Mesodermal cell (in vitro differentiated cells): ENCODE measurements around the gene TRAPPC11.

Source experiments
- H3K27ac ChIP-seq: 2 replicates; pipeline ENCODE4 v1.7.0; 2013; ENCODE audit warnings: mild to moderate bottlenecking, low read depth, low read length, moderate library complexity; ENCODE audit not compliant: severe bottlenecking
- H3K36me3 ChIP-seq: 2 replicates; pipeline ENCODE4 v1.7.1; 2013; ENCODE audit warnings: mild to moderate bottlenecking, low read length, moderate library complexity; ENCODE audit not compliant: control insufficient read depth, insufficient read depth
- H3K4me1 ChIP-seq: one replicate; pipeline ENCODE4 v1.7.1; 2013; ENCODE audit warnings: mild to moderate bottlenecking, low read length; ENCODE audit not compliant: insufficient read depth, control insufficient read depth, poor library complexity, severe bottlenecking
- H3K4me3 ChIP-seq: 2 replicates; pipeline ENCODE4 v1.7.0; 2013; ENCODE audit warnings: low read length, control low read depth, mild to moderate bottlenecking; ENCODE audit not compliant: insufficient read depth, poor library complexity, severe bottlenecking; ENCODE audit errors: extremely low read depth
- H3K9me3 ChIP-seq: 2 replicates; pipeline ENCODE4 v1.7.1; 2013; ENCODE audit warnings: mild to moderate bottlenecking, low read length, moderate library complexity; ENCODE audit not compliant: control insufficient read depth
- WGBS, 2 experiments: methylation state at CpG; one replicate each; pipeline ENCODE4 v1.1.5; 2013; ENCODE audit warnings: missing lambda C conversion rate in 2 of 2; ENCODE audit not compliant: insufficient coverage in 2 of 2; 5-methylcytosine and 5-hydroxymethylcytosine counted together

The TRAPPC11 gene

DNA sequence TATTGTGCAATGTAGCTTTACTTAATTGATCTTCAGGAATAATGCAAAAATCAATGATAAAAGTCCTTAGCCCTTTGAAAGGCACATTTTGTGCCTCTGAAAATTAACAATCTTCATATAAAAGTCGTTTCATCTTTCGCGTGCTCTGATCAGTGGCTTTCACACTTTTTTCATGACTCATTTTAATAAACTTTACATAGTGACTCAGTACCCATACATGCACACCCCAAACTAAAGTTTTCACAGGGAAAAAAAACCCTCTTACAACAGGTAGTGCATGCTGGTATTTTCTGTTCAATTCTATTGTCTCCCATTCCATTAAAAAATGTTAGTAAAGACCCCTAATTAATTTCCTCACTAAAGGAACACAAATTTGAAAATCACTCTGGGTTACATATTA is 21.6 kb upstream of the TRAPPC11 start:
- WGBS, 2 experiments = 70 to 80% methylated on average over 3 of the region's 3 CpGs
- no peaks in the 10 kb centered on the region for H3K9me3 ChIP-seq
- no peak overlapping the region for H3K4me3 ChIP-seq
- peaks cover 2% of the 10 kb centered on the region for H3K36me3 ChIP-seq
- no peak overlapping the region for H3K27ac ChIP-seq
- no peaks in the 10 kb centered on the region for H3K4me1 ChIP-seq

DNA sequence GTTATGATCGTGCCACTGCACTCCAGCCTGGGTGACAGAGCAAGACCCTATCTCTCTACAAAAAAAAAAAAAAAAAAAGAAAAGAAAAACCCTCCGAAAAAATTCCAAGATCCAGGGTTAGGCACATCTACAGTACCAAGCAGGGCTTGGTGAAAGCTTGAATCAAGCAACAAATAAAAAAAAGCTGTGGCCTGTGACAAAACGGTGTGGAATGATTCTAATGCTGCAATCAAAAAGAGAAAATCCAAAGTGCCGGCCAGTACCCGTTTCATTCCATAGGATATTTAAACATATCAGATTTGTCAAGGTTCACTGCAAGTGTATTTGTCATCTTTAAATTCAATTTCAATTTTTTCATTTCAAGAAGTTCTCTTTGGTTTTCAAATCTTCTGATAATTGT is 20.7 kb upstream of the TRAPPC11 start:
- Histone ChIP-seq H3K9me3 (no peaks in the 10 kb centered on the region), H3K4me1 (no peaks in the 10 kb centered on the region), H3K4me3 (no peak overlapping the region), H3K36me3 (peaks cover 8% of the 10 kb centered on the region), H3K27ac (no peak overlapping the region)
- 100% methylated on average over 2 of the region's 5 CpGs; no CpG with 5 or more reads in 1 of the 2 experiments for WGBS, 2 experiments

DNA sequence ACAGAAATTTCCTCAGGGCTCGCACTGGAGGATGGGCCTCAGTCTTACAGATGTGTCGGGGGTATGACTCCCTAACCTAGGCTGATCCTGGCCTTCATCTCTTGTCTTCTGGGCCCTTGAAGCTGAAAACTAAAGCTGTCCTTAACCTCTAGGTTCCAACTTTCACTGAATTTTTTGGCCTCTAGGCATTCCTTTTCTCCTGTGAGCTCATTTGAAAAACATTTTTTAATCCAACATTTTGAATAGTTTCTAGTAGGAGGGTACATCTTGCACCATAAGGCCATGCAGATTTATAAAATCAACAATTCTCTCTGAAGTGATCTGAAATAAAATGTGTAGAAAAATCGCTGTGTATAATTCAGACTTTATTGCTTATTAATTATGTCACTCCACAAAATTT is 19.8 kb upstream of the TRAPPC11 start:
- Histone ChIP-seq H3K27ac (no peak overlapping the region), H3K36me3 (peaks cover 14% of the 10 kb centered on the region), H3K4me1 (no peaks in the 10 kb centered on the region), H3K9me3 (no peaks in the 10 kb centered on the region), H3K4me3 (no peak overlapping the region)
- WGBS, 2 experiments = 93 to 100% methylated on average over 2 of the region's 3 CpGs

DNA sequence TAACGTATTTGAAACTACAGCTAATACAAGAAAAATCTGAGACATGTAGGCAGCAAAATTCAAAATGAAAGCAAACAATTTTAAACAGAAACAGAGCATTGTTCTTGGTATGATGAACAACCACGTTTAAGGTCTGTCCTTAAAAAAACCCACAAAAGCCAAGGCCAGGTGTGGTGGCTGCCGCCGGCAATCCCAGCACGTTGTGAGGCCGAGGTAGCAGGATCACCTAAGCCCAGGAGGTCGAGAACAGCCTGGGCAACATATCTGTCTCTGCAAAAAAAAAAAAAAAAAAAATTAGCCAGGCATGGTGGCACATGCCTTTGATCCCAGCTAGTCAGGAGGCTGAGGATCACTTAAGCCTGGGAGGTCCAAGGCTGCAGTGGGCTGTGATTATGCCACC is 13.8 kb upstream of the TRAPPC11 start:
- WGBS, 2 experiments = 98 to 100% methylated on average over 1 to 6 of the region's 7 CpGs
- Histone ChIP-seq H3K27ac (no peak overlapping the region), H3K36me3 (peaks cover 48% of the 10 kb centered on the region), H3K4me3 (no peak overlapping the region), H3K4me1 (no peaks in the 10 kb centered on the region), H3K9me3 (no peaks in the 10 kb centered on the region)

DNA sequence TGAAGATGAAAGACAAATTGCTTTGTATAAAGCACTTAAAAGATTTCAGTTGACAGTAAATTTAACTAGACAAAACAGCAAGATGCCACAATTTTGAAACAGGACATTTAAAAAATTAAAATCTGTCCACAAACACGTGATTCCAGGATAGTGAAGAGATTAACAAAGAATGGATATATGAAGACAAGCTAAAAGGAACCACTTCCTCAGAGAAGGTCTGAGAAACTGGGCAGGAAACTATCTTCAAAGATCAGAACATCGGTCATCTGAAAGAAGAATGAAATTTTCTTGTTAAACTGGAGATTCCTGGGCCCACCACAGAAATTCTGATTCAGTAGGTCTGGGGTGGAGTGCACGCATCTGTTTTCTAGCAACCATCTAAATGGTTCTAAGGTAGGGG is 1.5 kb upstream of the TRAPPC11 start:
- Histone ChIP-seq H3K36me3 (peaks cover 33% of the 10 kb centered on the region), H3K9me3 (no peaks in the 10 kb centered on the region), H3K27ac (no peak overlapping the region), H3K4me1 (no peaks in the 10 kb centered on the region), H3K4me3 (peak overlapping the region; percentile 67)
- WGBS, 2 experiments = 93 to 95% methylated on average over 3 of the region's 3 CpGs

DNA sequence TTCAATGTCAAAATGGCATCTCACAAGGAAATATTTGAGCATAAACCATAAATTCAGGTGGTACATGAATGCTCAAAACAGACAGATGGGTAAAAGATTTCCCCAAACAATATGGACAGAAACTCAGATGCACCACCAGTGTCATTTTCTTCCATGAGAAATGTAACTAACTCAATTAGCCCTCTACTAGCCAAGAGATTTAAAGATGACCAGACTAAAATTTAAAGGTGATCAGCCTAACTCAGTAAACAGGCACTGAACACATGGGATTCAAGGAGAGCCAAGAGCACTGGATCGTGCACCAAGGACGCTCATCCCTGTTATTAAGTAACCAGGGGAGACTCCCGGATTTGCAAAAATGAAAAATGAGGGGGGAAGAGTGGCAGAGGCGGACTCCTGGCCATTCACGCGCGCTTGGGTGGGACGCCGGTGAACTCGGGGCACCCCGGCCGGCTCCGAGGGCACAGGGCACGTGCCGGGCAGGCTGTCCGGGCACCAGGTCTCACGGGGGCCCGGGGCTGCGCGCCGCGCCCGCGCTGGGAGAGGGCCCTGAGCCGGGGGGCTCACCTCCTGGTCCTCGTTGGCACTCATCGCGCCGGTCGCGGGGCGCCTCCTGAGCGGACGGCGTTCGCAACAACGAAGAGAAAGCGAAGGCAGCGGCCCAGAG is 598 bp upstream of the TRAPPC11 start:
- peak overlapping the region; percentile 67 for H3K4me3 ChIP-seq
- H3K36me3 ChIP-seq = peaks cover 26% of the 10 kb centered on the region
- 0 to 1% methylated on average over 16 of the region's 39 CpGs for WGBS, 2 experiments
- peak overlapping the region; percentile 86 for H3K27ac ChIP-seq
- no peaks in the 10 kb centered on the region for H3K9me3 ChIP-seq
- no peaks in the 10 kb centered on the region for H3K4me1 ChIP-seq

DNA sequence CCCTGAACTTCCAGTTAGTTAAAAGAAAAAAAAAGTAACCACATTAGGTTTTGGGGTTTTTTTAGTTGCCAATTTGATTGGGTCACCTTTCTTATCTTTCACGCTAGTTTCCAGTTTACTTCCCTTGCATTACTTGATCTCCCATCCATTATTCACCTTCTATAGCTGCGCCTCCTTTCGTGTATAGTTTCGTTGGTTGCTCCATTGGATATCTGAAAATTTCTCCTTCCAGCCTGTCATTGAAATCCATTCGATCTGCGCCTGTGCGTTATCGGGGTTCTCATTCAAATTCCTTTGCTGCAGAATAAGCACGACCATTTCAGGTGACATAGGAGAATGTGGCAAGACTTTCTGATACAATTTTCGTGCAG is 764 bp downstream of the TRAPPC11 start:
- Histone ChIP-seq H3K36me3 (peaks cover 22% of the 10 kb centered on the region), H3K4me3 (peak overlapping the region; percentile 67), H3K4me1 (no peaks in the 10 kb centered on the region), H3K9me3 (no peaks in the 10 kb centered on the region), H3K27ac (peak overlapping the region; percentile 86)
- WGBS, 2 experiments = 24 to 25% methylated on average over 8 to 10 of the region's 10 CpGs

DNA sequence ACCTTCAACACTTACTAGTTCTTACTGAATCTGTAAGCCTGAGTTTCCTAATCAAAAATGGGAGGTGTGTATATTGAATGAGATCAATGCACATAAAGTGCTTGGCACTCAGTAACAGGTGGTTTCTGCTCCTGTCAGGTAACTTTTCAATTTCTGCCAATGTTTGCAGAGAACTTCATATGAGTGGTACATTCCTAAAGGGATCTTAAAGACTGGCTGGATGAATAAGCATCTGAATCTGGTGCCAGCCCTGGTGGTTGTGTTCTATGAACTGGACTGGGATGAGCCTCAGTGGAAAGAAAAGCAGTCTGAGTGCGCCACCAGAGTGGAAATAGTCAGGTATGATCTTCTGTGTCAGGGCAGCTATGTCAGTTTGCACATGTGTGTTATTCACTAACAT is 7.0 kb downstream of the TRAPPC11 start:
- Histone ChIP-seq H3K27ac (no peak overlapping the region), H3K4me1 (no peaks in the 10 kb centered on the region), H3K9me3 (no peaks in the 10 kb centered on the region), H3K4me3 (no peak overlapping the region), H3K36me3 (peaks cover 54% of the 10 kb centered on the region)
- 100% methylated on average over 1 of the region's 1 CpG for WGBS, 2 experiments

DNA sequence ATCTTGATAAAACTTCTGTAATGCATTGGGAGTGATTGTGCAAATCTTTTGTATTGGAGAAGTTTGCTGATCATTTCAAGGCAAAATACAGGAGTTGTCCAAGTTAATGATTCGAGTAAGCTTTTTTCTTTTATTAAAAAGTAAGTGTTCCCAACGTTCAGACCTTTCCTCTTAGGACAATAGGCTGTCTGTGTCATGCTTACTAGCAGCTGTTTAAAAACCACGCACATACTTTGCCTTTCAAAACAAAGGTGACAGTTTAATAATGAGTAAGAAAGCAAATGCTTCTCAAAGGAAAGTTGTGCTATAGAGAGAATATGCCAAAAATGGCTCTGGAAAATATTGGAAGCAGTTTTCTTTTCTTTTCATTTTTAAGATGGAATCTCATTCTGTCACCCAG is 11.2 kb downstream of the TRAPPC11 start:
- Histone ChIP-seq H3K9me3 (no peaks in the 10 kb centered on the region), H3K36me3 (peaks cover 45% of the 10 kb centered on the region), H3K27ac (no peak overlapping the region), H3K4me3 (no peak overlapping the region), H3K4me1 (no peaks in the 10 kb centered on the region)
- WGBS, 2 experiments = 94 to 100% methylated on average over 1 to 2 of the region's 3 CpGs

DNA sequence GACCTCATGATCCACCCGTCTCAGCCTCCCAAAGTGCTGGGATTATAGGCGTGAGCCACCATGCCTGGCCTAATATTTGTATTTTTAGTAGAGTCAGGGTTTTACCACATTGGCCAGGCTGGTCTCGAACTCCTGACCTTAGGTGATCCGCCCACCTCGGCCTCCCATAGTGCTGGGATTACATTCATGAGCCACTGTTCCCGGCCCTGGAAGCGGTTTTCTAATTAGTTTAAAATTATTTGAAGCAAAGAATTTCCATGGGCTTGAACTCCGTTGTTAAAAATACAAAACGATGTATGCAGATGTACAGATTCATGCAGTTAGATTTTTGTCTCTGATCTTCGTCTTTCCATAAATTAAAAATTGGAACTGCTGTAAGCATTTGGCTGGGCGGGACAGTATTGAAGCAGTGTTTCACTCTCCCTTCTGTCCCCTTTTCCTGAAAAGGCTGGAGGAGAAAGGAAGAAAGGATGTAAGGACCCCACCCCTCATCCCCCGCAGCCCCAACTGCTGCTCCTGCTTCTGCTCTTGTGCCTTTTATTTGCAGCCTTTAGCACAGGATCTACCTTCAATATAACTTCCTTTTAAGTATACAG is 12.0 kb downstream of the TRAPPC11 start:
- H3K4me3 ChIP-seq = no peak overlapping the region

DNA sequence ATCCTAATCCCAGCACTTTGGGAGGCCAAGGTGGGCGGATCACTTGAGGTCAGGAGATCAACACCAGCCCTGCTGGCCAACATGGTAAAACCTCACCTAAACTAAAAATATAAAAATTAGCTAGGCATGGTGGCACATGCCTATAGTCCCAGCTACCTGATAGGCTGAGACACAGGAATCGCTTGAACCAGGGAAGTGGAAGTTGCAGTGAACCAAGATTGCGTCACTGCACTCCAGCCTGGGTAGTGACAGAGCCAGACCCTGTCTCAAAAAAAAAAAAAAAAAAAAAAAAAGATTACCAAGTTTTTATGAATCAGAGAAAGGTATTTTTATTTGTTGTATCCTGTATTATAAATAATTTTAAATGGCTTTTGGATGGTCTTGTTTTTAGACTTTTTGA is 15.1 kb downstream of the TRAPPC11 start:
- Histone ChIP-seq H3K27ac (no peak overlapping the region), H3K4me1 (no peaks in the 10 kb centered on the region), H3K36me3 (peaks cover 33% of the 10 kb centered on the region), H3K9me3 (no peaks in the 10 kb centered on the region), H3K4me3 (no peak overlapping the region)
- WGBS, 2 experiments = 90 to 100% methylated on average over 1 to 2 of the region's 3 CpGs

More for the DNA sequence above, 12.0 kb downstream of the TRAPPC11 start:
- Histone ChIP-seq H3K36me3 (peaks cover 47% of the 10 kb centered on the region), H3K4me1 (no peaks in the 10 kb centered on the region), H3K9me3 (no peaks in the 10 kb centered on the region), H3K27ac (no peak overlapping the region)
- WGBS, 2 experiments = 89 to 92% methylated on average over 9 to 10 of the region's 12 CpGs
